Upper lobe of right lung (tissue), 1 donor: Measurements from ENCODE around the gene MRPL3. TPM values are rescaled to one million over a fixed set of nuclear protein-coding genes. Genes with fewer than 3 reads are reported as not detected.

Experiments used
- ATAC-seq: fragments of 200-7000 bp; cut with Tn5 transposase; one replicate; pipeline ENCODE4 v1.9.1; 2020; ENCODE audit warnings: mild to moderate bottlenecking, moderate library complexity
- DNase-seq: peaks from one replicate; pipeline ENCODE4 v3.0.0-alpha.2; 2020
- H3K27ac ChIP-seq: fragments of 200-600 bp; one replicate; pipeline ENCODE4 v1.8.0; 2022
- H3K27me3 ChIP-seq: fragments of 200-600 bp; one replicate; pipeline ENCODE4 v1.8.0; 2022; ENCODE audit warnings: mild to moderate bottlenecking
- H3K36me3 ChIP-seq: fragments of 200-600 bp; one replicate; pipeline ENCODE4 v1.8.0; 2022
- H3K4me1 ChIP-seq: fragments of 200-600 bp; one replicate; pipeline ENCODE4 v1.8.0; 2022
- H3K4me3 ChIP-seq: fragments of 200-600 bp; one replicate; pipeline ENCODE4 v1.8.0; 2022; ENCODE audit warnings: mild to moderate bottlenecking
- H3K9me3 ChIP-seq: fragments of 200-600 bp; one replicate; pipeline ENCODE4 v1.8.0; 2022
- intact Hi-C: fragments of 100-400 bp; cut with DNase I; formaldehyde crosslinking; loops from one replicate; pipeline ENCODE4 v1.11.0; 2022
- long read RNA-seq: library from polyadenylated mRNA; unstranded; transcript quantifications from one replicate; pipeline ENCODE4 v2.0.0, GENCODE V29; 2021
- total RNA-seq: library from RNA; stranded (reverse); fragmentation: NEBNext Ultra II Directional; extraction: Animal tissue kit (Norgen Biotek cat#: 25700); gene quantifications from one replicate; pipeline ENCODE4 v1.2.1, GENCODE V29; 2021
- TF ChIP-seq, protein P1 (sequence below): fragments of 200-600 bp; IDR thresholded peaks from one replicate; pipeline ENCODE4 v1.8.0; 2022; ENCODE audit warnings: antibody characterized with exemption
- donor health status: DM: no; HTN: yes; CAD: no; lungs with severe emphysema.

MRPL3 gene
- 48.8 TPM for total RNA-seq
- long read RNA-seq, transcript MRPL3-201 (10 exons, 1,706 nt): major isoform, 42 of 47 reads
- long read RNA-seq, partial matches to known transcripts: 2 of 47 reads
- long read RNA-seq, other reads (novel, unspliced or antisense): 3 of 47 reads

DNA sequence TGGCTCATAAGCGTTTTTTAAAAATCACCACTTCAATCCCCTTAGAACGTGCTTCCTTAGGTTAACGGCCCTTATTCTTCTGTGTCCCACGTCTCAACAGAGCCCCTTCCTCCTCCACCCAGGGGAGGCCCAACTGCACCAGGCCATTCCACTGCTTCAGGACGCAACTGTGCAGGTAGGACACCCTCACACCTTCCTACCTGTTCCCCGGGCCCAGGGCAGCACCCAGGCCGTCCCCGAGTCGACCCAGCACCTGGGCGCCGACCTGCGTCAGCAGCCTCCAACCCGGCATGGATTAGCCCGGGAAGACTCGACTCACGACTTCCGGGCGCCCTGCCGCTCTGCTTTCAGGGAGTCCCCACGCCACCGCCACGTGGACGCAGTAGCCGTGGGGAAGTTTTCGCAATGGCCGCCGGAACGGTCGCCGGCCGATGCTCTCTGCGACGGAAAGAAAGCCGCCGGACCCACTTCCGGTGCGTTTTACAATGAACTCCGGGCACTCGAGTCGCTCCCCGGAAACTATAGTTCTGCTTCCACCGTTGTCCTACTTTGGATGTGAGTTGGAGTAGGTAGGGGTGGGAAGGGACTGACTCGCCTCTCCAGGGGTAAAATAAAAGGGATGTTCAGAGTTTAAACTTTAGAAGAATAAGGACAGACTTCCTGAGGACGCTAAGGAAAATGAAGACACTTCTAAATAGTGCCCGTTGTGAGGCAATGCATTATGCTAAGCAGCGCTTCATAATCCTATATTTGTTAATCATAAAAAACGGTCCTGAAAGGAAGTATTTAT, at the start of gene MRPL3:
TSS of gene MRPL3 (minus strand) at position 442 of the 790 bp plus-strand sequence. CDS start at position 292, 150 bp downstream.
- ATAC-seq (peak; percentile 98), DNase-seq (peak; percentile 92)
- peak within 1 kb of the TSS; percentile 88 for H3K4me3 ChIP-seq
- H3K36me3 ChIP-seq: peaks cover 24% of the 10 kb centered on the region
- no peaks in the 10 kb centered on the region for H3K27me3 ChIP-seq
- TF ChIP-seq, protein P1, sequence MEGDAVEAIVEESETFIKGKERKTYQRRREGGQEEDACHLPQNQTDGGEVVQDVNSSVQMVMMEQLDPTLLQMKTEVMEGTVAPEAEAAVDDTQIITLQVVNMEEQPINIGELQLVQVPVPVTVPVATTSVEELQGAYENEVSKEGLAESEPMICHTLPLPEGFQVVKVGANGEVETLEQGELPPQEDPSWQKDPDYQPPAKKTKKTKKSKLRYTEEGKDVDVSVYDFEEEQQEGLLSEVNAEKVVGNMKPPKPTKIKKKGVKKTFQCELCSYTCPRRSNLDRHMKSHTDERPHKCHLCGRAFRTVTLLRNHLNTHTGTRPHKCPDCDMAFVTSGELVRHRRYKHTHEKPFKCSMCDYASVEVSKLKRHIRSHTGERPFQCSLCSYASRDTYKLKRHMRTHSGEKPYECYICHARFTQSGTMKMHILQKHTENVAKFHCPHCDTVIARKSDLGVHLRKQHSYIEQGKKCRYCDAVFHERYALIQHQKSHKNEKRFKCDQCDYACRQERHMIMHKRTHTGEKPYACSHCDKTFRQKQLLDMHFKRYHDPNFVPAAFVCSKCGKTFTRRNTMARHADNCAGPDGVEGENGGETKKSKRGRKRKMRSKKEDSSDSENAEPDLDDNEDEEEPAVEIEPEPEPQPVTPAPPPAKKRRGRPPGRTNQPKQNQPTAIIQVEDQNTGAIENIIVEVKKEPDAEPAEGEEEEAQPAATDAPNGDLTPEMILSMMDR: no peak
- H3K27ac ChIP-seq: peak within 1 kb of the TSS; percentile 84
- intact Hi-C loops: no loop called here
- H3K4me1 ChIP-seq: peaks cover 18% of the 10 kb centered on the region
- no peaks in the 10 kb centered on the region for H3K9me3 ChIP-seq

DNA sequence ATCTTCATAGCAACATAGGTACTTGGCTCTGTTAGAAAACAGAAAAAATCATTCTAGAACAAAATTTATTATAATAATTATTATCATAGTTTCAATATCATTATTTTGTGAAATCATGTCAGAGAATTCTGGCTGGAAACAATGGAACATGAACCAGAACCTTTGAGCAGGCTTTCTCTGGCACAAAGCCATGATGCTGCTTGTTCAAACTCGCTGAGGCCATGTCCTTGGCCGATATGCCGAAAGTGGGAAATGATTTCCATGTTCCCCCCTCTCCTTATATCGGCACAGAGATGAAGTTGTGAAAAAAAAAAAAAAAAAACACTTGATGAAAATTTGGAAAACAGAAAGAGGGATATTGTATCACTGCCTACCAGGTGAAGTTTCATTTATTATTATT, 49.0 kb upstream of the MRPL3 start:
- no peaks in the 10 kb centered on the region for H3K36me3 ChIP-seq
- DNase-seq (no peak), ATAC-seq (no peak)

DNA sequence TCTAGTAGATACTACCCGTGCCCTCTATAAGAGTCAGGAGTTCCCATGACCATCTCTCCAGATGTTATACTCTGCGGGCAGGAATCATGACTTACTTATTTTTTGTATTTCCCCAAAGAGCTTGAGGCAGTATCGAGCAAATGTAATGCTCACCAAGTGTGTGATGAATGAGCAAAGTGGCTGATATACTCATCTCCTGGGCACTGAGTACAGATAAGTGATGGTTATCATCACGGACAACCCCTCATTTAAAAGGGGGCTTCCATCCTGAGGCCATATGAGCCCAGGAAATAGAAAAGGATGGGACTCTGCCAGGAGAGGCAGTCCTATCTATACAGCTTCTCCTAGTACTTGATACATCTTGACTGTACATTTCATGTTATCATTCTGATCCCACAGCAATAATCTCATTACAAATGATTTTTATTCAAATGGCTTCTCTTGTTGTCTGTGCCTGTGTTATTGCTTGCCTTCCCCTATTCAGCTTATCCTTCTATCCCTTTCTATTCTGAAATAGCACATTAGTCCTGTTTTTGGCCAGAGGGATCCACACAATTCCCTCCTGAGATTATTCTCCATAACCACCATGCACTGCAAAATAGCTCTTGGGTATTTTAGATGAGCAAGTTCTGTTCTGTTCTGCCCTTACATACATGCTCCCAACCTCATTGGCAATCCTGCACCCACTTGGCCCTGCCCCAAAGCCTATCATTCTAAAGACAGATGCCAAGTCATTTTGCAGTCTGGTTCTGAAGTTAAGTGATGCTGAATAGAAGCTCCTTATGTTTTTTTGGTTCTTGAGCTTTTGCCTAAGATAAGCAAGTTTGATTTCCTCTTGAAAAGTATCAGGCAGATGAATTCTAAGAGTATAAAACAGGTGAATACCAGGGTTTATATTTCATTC, 48.0 kb upstream of the MRPL3 start:
- H3K36me3 ChIP-seq: no peaks in the 10 kb centered on the region
- intact Hi-C loops: no loop called here
- no peak overlapping the region for H3K4me3 ChIP-seq
- H3K27me3 ChIP-seq: no peaks in the 10 kb centered on the region
- no peak for DNase-seq
- no peak for ATAC-seq
- no peaks in the 10 kb centered on the region for H3K9me3 ChIP-seq
- TF ChIP-seq, protein P1: no peak
- H3K4me1 ChIP-seq: no peaks in the 10 kb centered on the region
- H3K27ac ChIP-seq: no peak overlapping the region

More for the DNA sequence above, 49.0 kb upstream of the MRPL3 start:
- no peaks in the 10 kb centered on the region for H3K27me3 ChIP-seq
- H3K4me3 ChIP-seq: no peak overlapping the region
- H3K27ac ChIP-seq: no peak overlapping the region
- TF ChIP-seq, protein P1: no peak
- intact Hi-C loops: no loop called here
- no peaks in the 10 kb centered on the region for H3K9me3 ChIP-seq
- no peaks in the 10 kb centered on the region for H3K4me1 ChIP-seq

DNA sequence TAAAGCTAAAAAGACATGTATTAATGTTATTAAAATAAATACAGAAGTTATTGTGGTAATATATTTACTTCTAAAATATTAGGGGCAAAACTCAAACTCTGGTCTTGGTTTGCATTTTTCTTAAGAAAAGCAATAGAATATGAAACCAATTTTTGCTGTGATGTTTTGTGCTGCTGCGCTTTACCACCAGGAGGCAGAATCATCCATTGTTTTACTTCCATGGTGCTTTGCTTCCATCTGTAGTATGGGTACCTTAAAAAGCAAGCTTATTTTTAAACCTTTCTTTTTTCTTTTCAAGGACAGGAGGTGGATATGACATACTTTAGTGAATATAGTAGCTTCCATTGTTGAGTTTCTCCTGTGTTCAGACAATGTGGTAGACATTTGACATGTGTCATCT, 46.6 kb upstream of the MRPL3 start:
- H3K4me3 ChIP-seq: no peak overlapping the region
- ATAC-seq (no peak), DNase-seq (no peak)
- intact Hi-C loops: no loop called here
- no peaks in the 10 kb centered on the region for H3K27me3 ChIP-seq
- H3K36me3 ChIP-seq: no peaks in the 10 kb centered on the region
- TF ChIP-seq, protein P1: peak; percentile 16
- H3K9me3 ChIP-seq: no peaks in the 10 kb centered on the region
- no peak overlapping the region for H3K27ac ChIP-seq
- H3K4me1 ChIP-seq: no peaks in the 10 kb centered on the region

DNA sequence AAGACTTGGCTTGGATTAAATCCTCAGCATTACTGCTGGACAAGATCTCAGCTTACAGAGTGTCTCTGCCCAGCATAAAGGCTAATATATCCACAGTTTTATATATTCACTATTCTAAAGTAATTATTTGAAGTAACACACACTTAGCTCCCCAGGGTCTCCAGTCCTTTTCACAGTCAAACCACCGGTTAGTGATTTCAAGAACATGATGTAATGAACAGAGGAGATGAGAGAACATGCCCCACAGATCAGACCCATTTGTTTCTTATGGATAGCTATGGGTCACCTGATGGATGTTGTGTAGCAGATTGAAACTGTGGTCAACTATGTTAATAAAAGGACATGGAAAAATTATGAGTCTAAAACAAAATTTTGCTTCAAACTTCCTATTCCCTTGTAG, 44.8 kb upstream of the MRPL3 start:
- Histone ChIP-seq H3K4me3 (no peak overlapping the region), H3K9me3 (no peaks in the 10 kb centered on the region), H3K36me3 (no peaks in the 10 kb centered on the region), H3K27ac (no peak overlapping the region), H3K27me3 (no peaks in the 10 kb centered on the region), H3K4me1 (no peaks in the 10 kb centered on the region)
- intact Hi-C loops: no loop called here
- ATAC-seq (no peak), DNase-seq (no peak)
- TF ChIP-seq, protein P1: no peak
